Measurements from ENCODE around the gene ZEB1.

Gene ZEB1

GRCh38 chr10:31520986-31521831 lies 202.2 kb downstream of the ZEB1 start:
- Histone ChIP-seq H3K36me3 (ENCODE audit: control insufficient read depth, low read length) (peaks cover 56% of the 10 kb centered on the region), H3K9me3 (ENCODE audit: control insufficient read depth, insufficient read depth, low read length) (no peaks in the 10 kb centered on the region), H3K4me2 (ENCODE audit: low read length) (no peak overlapping the region), H3K27me3 (ENCODE audit: control insufficient read depth, low read length) (no peaks in the 10 kb centered on the region), H3K4me1 (ENCODE audit: control insufficient read depth, low read length) (no peaks in the 10 kb centered on the region), H3K4me3 (ENCODE audit: low read length) (no peak overlapping the region), H3K79me2 (ENCODE audit: control insufficient read depth, low read length) (no peaks in the 10 kb centered on the region), H3K9me2 (replicated peaks; ENCODE audit: control insufficient read depth, low read length) (no peaks in the 10 kb centered on the region), H4K20me1 (ENCODE audit: control insufficient read depth, insufficient read depth, low read depth, low read length) (no peaks in the 10 kb centered on the region), H3K27ac (ENCODE audit: low read depth, low read length) (no peak overlapping the region), H3F3A (ENCODE audit: control insufficient read depth, insufficient read depth) (no peaks in the 10 kb centered on the region)
- TF ChIP-seq CTCF (IDR thresholded peaks at IDR 0.05; ENCODE audit: low read depth, low read length, poor library complexity, severe bottlenecking) (no peak), EZH2phosphoT487 (IDR thresholded peaks at IDR 0.05; ENCODE audit: borderline replicate concordance, low read length) (no peak)

- TF ChIP-seq EZH2phosphoT487 (IDR thresholded peaks at IDR 0.05; ENCODE audit: borderline replicate concordance, low read length) (no peak), CTCF (IDR thresholded peaks at IDR 0.05; ENCODE audit: low read depth, low read length, poor library complexity, severe bottlenecking) (no peak)
- H3K4me1 ChIP-seq (ENCODE audit: control insufficient read depth, low read length): no peaks in the 10 kb centered on the region
- no peak overlapping the region for H3K4me3 ChIP-seq (ENCODE audit: low read length)
- no peaks in the 10 kb centered on the region for H3K9me3 ChIP-seq (ENCODE audit: control insufficient read depth, insufficient read depth, low read length)
- H3K79me2 ChIP-seq (ENCODE audit: control insufficient read depth, low read length): no peaks in the 10 kb centered on the region
- H3K36me3 ChIP-seq (ENCODE audit: control insufficient read depth, low read length): peaks cover 54% of the 10 kb centered on the region
- H3K27ac ChIP-seq (ENCODE audit: low read depth, low read length): no peak overlapping the region
- no peaks in the 10 kb centered on the region for H3F3A ChIP-seq (ENCODE audit: control insufficient read depth, insufficient read depth)
- H4K20me1 ChIP-seq (ENCODE audit: control insufficient read depth, insufficient read depth, low read depth, low read length): no peaks in the 10 kb centered on the region
- no peak overlapping the region for H3K4me2 ChIP-seq (ENCODE audit: low read length)
- H3K27me3 ChIP-seq (ENCODE audit: control insufficient read depth, low read length): no peaks in the 10 kb centered on the region
- H3K9me2 ChIP-seq (replicated peaks; ENCODE audit: control insufficient read depth, low read length): no peaks in the 10 kb centered on the region
Observed at GRCh38 chr10:31522820-31523219, 203.8 kb downstream of the ZEB1 start.

GRCh38 chr10:31524460-31524859 lies 205.4 kb downstream of the ZEB1 start:
- Histone ChIP-seq H3K27ac (ENCODE audit: low read depth, low read length) (no peak overlapping the region), H3K4me3 (ENCODE audit: low read length) (no peak overlapping the region), H3K9me3 (ENCODE audit: control insufficient read depth, insufficient read depth, low read length) (no peaks in the 10 kb centered on the region), H3K4me2 (ENCODE audit: low read length) (no peak overlapping the region), H3K4me1 (ENCODE audit: control insufficient read depth, low read length) (no peaks in the 10 kb centered on the region), H4K20me1 (ENCODE audit: control insufficient read depth, insufficient read depth, low read depth, low read length) (no peaks in the 10 kb centered on the region), H3K36me3 (ENCODE audit: control insufficient read depth, low read length) (peaks cover 56% of the 10 kb centered on the region), H3K27me3 (ENCODE audit: control insufficient read depth, low read length) (no peaks in the 10 kb centered on the region), H3F3A (ENCODE audit: control insufficient read depth, insufficient read depth) (no peaks in the 10 kb centered on the region), H3K9me2 (replicated peaks; ENCODE audit: control insufficient read depth, low read length) (no peaks in the 10 kb centered on the region), H3K79me2 (ENCODE audit: control insufficient read depth, low read length) (no peaks in the 10 kb centered on the region)
- TF ChIP-seq CTCF (IDR thresholded peaks at IDR 0.05; ENCODE audit: low read depth, low read length, poor library complexity, severe bottlenecking) (no peak), EZH2phosphoT487 (IDR thresholded peaks at IDR 0.05; ENCODE audit: borderline replicate concordance, low read length) (no peak)

Data from DOHH2 (cell line).